CD4-positive, alpha-beta T cell treated with Interleukin-21 for 1 hour (primary cell): ENCODE measurements around the gene BTF3.
A peak's percentile ranks its signal among the peaks of the same experiment; 100 is the strongest.
"Not testable (repeated sequence)": the region's sequence is repeated elsewhere in the genome, so short reads cannot be mapped to it uniquely, and the experiment has no call there.

Experiments
- DNase-seq: peaks from one replicate; pipeline ENCODE4 v3.0.0-alpha.2; 2020

Gene BTF3

GRCh38 chr5:73486119-73486899 lies 11.9 kb upstream of the BTF3 start:
- no peak for DNase-seq

GRCh38 chr5:73487257-73487656 lies 11.0 kb upstream of the BTF3 start:
- not testable (repeated sequence) for DNase-seq

- DNase-seq: no peak
Observed at GRCh38 chr5:73487815-73488214, 10.4 kb upstream of the BTF3 start.

DNA sequence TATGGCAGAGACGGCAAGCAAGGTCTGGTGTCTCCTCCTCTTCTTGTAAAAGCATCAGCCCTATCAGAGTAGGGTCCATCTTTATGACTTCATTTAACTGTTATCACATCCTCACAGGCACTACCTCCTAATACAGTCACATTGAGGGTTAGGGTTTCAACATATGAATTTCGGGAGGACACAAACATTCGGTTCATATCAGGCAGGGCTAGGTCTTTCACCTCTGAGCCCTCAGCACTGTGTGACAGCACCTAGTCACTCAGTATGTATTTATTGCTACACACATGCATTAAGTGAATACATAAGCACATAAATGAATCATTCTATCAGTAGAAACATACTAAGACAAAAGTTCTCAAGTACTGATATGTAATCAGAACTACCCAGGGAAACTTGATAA lies 9.4 kb upstream of the BTF3 start:
- DNase-seq: no peak

- no peak for DNase-seq
Observed at GRCh38 chr5:73490088-73490487, 8.2 kb upstream of the BTF3 start.

DNA sequence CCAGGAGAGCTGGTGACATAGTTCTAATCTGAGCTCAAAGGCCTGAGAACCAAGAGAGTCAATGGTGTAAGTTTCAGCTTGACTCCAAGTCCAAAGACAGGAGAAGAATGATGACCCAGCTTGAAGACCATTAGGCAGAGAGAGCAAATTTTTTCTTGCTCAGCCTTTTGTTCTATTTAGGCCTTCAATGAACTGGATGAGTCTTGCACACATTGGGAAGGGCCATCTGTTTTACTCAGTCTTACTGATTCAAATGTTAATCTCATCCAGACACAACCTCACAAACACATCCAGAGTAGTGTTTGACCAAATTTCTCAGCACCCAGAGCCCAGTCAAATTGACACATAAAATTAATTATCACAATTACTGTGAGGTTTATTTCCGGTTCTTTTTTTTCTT lies 7.1 kb upstream of the BTF3 start:
- DNase-seq: no peak

- no peak for DNase-seq
Observed at GRCh38 chr5:73493421-73493820, 4.8 kb upstream of the BTF3 start.

DNA sequence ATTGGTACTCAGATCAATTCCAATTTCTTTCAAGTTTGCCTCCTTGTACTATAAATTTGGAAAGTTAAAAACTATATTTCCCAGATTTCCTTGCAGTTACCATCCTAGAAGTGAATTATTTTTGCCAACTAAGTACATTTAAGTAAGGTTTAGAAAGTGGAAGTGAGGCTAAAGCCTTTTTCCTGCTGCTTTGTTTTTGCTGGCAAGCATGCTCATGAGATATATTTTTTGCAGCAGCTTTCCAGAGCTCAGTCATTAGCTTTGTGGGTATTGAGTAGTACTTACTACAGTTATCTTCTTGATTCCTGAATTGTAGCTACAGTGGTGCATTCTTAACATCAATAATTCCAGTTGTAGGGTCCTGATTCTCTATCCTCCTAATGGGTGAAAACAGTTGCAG lies 3.5 kb upstream of the BTF3 start:
- no peak for DNase-seq

DNA sequence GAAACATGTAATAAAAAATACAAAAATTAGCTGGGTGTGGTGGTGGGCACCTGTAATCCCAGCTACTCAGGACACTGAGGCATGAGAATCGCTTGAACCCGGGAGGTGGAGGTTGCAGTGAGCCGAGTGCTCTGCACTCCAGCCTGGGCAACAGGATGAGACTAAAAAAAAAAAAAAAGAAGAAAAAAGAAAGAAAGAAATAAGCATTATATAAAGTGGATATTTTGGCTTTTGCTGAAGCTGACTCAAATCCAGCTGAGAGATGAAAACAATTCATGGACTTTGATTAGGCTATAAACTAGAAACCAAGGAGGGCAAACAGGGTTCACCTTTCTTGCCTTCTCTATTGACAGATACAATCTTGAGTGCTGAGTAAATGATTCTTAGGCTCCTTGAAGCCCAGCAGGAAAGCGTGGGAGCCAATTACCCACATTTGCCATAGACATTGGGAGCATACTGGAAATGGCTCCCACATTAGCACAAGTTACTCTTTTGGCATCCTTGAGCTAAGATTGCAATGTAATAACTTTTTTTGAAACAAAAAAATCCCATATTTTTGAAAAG lies 2.4 kb upstream of the BTF3 start:
- no peak for DNase-seq

GRCh38 chr5:73496984-73497457 lies 1.2 kb upstream of the BTF3 start:
- DNase-seq: peak; percentile 5

GRCh38 chr5:73497497-73498056 lies 665 bp upstream of the BTF3 start:
- no peak for DNase-seq

GRCh38 chr5:73499187-73499586 lies 945 bp downstream of the BTF3 start:
- DNase-seq: peak; percentile 4

DNA sequence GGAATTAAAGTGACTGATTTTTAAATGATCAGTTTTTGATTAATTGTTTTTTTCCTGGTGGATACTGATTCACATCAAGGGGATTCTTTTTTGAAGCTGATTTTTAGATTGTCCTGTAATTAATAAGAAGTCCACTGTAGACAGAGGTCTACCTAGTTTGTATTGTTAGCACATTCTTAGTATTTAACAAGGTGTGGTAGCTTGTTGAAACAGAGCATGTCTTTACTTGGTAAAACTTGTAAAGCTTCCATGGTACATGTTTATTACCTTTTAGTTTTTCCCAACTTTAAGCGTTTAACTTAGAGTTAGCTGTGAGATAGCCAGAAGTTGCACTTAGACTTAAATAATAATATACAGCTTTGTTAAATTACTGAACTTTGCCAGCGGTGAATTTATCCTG lies 1.5 kb downstream of the BTF3 start:
- DNase-seq: no peak

GRCh38 chr5:73501406-73501805 lies 3.2 kb downstream of the BTF3 start:
- no peak for DNase-seq

- DNase-seq: no peak
Observed at GRCh38 chr5:73506459-73506955, 8.3 kb downstream of the BTF3 start.

DNA sequence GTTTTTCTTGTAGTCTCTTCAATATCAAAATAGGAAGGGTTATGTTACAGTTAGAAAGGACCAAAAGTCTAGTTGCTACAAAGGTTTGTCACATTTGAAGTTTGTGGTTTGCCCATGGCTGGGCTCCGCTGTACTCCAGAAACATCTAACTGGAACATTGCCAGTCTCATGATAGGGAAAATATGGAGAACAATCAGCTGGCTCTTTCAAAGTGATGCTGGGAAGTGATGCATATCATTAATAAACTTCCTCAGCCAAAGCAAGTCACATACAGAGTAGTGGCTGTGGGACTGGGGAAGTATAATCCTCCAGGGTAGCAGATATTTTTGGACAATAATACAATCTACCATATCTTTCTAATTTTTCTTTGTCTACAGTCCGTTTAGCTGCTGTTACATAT lies 8.8 kb downstream of the BTF3 start:
- no peak for DNase-seq

- DNase-seq: not testable (repeated sequence)
Observed at GRCh38 chr5:73508521-73508920, 10.3 kb downstream of the BTF3 start.

DNA sequence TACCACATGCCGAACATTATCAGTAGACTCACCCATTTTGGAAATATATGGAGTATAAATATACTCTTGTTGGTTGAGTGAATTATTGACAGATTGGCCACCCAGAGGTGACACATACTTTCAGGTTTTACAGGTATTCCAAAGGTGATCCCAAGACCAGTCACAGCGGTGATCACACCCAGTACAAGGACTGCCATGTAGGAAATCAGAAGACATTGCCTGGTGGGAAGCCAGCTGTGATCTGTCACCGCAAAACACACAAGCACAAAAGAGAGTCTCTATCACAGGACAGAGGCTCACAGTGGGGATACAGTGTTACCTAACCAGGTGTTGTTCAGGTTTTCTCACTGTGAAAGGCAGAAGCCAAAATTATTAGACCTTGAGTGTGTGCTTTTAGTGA lies 15.8 kb downstream of the BTF3 start:
- no peak for DNase-seq

GRCh38 chr5:73514418-73514817 lies 16.2 kb downstream of the BTF3 start:
- no peak for DNase-seq

GRCh38 chr5:73515232-73515631 lies 17.0 kb downstream of the BTF3 start:
- no peak for DNase-seq

DNA sequence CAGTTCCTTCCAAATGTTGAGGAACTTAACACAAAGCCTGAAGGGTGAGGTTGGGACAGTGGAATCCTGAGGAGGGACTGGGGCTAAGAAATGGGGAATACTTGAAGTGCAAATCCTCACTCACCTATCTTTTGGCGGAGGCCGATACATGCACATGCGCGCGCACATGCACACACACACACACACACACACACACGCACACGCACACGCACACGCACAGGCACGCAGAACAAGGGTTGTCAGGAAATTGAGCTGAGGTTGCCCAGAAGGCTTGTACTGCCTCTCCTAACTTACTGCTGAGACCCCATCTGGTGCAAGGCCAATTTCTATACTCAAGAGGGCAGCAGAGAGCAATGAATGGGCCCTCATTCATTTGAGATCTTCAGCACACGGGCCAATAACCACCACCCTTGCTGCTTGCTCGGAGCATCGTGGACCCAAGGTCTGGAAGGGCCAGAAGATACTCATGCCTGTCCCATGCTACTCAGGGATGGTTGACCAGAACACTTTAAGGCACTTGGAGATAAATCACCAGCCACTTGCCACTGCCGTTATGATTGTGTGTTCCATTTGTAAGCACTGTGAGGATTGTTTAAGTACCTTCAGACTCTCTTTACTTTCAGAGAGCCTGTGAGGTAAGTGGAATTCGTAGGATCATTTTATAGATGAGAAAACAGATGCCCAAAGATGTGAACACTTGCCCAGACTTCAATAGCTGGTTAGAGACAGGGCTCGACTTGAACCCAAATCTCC lies 21.5 kb downstream of the BTF3 start:
- DNase-seq: peak; percentile 84

DNA sequence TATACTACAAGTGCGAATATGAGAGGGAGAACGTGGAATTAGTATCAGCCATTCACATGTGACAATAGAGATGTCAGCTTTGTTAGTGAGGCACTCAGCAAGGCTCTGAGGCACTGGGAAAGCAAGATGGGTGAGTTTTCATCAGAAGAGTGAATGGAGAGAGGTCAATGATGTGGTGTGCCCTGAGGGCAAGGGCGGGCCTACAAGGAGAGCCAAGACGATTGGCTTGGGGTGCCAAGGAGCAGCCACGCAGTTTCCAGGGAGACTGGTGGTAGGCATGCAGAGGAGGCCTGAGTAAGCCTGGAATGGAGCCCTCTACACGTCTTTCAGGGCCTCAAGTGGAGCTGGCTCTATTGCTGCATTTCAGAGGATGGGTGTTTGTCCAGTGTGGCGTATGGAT lies 24.7 kb downstream of the BTF3 start:
- no peak for DNase-seq

- DNase-seq: no peak
Observed at GRCh38 chr5:73523861-73524260, 25.6 kb downstream of the BTF3 start.
